ENCODE results near the gene ETV4. TPM values are rescaled to one million over a fixed set of nuclear protein-coding genes. Genes with fewer than 3 reads are reported as not detected.
A peak's percentile ranks its signal among the peaks of the same experiment; 100 is the strongest.
"Not testable (repeated sequence)": the region's sequence is repeated elsewhere in the genome, so short reads cannot be mapped to it uniquely, and the experiment has no call there.

ETV4 gene
- total RNA-seq, 1 donor from 2014 or later, result 2.4 TPM

DNA sequence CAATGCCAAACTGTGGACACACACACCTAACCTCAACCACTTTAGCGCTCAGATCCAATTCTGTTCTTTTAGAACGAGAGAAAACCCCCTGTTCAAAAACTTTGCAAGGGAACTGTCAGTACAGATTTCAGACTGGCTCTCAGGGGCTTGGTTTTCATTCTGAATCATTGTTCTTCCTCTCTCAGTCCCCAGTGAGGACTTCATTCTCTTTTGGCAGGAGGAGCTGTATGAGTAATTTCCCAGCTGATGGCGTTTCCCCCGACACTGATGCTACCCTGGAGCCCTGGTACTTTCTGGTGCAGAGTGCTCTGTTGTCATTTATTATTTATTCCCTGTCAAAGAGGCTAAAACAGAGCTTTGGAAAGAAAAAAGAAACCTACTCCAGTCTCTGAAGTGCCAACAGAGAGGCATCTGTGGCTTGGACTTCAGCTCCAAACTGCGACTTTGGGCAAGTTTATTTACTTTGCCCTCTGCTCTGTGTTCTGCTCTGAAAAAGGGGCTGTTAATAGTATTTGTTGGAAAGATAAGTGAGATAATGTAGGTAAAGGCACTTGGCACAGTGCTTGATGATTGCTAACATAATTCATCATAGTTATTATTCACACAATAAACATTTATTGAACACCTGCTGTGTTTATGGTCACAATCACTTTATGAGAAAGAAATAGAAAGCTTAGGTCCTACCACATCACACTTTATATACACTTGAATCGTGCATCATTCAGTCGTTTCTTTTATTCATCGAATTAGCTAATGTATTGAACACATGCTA lies 28.3 kb downstream of the ETV4 start:
- DNase-seq (ENCODE audit: low read depth in 2 of 2), result peak; percentile 75 to 84

DNA sequence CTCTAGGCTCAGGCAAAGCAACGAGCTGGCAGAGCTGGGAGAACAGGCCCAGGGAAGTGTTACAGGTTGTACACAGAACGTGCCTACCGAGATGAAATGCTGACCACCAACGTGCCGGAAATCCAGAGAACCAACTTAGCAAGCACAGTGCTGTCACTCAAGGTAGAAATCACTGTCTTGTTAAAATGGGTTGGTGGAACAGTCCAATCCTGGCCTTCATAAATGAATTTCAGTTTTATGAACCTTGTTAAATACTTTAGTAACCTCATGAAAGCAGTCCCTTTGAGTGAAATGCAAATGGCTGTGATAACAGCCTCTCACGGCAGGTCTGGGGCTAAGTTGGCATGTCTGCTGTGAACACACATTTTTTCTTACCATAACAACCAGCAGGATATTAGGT lies 29.0 kb downstream of the ETV4 start:
- peak; percentile 22 to 32 for DNase-seq (ENCODE audit: low read depth in 2 of 2)

DNA sequence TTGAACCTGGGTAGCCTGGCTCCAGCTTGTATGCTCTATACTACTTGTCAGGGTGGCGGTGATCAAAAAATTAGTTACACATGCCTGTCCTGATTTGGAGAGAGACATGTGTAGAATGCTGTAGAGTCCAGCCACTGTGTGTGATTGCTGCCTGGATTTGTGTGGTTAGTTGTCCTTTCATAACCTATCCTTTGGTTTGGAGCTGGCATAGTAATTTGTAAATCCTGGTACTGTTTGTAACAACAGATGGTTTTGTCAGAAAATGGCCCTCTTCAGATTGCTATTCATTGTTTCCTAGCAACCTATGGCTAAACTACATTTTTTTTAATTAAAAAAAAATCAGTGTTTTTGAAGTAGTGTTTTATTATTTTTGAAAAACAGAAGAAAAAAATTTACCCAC lies 30.5 kb downstream of the ETV4 start:
- no peak for DNase-seq (ENCODE audit: low read depth in 2 of 2)

DNA sequence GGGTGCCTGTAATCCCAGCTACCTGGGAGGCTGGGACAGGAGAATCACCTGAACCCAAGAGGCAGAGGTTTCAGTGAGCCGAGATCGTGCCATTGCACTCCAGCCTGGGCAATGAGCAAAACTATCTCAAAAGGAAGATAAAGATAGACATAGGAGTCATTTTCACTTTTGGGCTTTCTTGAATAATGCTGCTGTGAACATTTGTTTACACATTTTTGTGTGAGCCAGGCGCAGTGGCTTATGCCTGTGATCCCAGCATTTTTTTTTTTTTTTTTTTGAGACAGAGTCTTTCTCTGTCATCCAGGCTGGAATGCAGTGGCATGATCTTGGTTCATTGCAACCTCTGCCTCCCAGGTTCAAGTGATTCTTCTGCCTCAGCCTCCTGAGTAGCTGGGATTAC lies 34.9 kb downstream of the ETV4 start:
- not testable (repeated sequence) for DNase-seq (ENCODE audit: low read depth in 2 of 2)

DNA sequence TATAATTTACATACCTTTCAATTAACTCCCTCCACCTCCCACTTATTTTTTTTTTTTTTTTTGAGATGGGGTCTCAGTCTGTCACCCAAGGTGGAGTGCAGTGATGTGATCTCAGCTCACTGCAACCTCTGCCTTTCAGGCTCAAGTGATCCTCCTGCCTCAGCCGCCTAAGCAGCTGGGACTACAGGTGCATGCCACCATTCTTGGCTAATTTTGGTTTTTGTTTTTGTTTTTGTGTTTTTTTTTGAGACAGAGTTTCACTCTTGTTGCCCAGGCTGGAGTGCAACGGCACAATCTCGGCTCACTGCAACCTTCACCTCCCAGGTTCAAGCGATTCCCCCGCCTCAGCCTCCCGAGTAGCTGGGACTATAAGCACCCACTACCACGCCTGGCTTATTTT lies 36.7 kb downstream of the ETV4 start:
- not testable (repeated sequence) for DNase-seq (ENCODE audit: low read depth in 2 of 2)

DNA sequence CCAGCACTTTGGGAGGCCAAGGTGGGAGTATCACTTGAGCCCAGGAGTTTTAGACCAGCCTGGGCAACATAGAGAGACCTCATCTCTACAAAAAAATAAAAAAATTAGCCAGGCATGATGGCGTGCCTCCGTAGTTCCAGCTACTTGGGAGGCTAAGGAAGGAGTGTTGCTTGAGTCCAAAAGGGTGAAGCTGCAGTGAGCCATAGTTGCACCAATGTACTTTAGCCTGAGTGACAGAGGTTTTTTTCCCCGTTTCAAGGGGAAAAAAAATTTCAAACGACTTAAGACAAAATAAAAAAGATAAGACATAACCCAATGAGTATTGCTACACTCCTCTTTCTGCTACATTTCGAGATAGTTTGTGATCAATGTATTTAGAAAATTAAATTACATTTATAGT lies 55.5 kb downstream of the ETV4 start:
- no peak for DNase-seq (ENCODE audit: low read depth in 2 of 2)

DNA sequence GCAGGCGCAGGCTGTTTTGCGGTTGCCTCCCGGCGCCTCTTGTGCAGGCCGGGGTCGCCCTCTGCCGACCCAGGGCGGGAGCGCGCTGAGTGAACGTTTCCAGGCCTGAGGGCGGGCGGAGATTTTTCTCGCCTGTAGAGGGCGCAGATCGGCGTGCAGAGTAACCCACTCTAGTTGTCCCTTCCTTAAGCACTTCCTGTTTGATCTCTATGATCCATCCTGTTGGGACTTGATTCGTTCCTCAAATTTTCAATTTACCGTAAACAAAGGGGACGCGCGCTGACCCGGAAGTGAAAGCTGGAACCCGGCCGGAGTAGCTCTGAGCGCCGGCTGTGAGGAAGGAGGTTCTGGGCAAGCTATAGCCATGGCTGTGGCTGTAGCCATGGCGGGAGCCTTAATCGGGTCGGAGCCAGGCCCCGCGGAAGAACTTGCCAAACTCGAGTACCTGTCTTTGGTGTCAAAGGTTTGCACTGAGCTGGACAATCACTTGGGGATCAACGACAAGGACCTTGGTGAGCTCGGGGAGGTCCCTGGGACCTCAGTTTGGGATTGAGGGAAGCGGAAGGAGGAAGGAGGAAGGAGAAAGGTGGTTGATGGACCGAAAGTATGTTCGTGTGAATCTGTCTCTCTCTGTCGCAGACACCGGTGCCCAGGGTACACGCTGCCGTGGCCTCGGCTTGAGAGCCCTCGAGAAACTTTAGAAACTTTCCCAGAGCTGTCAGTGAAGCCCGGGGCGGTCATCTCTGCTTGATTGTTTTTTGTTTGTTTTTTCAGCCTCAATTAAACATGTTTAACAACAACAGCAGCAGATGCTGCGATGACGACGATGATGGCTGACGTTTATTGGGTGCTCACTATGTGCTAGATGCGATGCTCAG lies 62.2 kb downstream of the ETV4 start, which contains the start of gene DHX8:
TSS of gene DHX8 (plus strand) at position 302 of the 878 bp plus-strand sequence. CDS start at position 365, 63 bp downstream.
- peak; percentile 98 to 99 for DNase-seq (ENCODE audit: low read depth in 2 of 2)

DNA sequence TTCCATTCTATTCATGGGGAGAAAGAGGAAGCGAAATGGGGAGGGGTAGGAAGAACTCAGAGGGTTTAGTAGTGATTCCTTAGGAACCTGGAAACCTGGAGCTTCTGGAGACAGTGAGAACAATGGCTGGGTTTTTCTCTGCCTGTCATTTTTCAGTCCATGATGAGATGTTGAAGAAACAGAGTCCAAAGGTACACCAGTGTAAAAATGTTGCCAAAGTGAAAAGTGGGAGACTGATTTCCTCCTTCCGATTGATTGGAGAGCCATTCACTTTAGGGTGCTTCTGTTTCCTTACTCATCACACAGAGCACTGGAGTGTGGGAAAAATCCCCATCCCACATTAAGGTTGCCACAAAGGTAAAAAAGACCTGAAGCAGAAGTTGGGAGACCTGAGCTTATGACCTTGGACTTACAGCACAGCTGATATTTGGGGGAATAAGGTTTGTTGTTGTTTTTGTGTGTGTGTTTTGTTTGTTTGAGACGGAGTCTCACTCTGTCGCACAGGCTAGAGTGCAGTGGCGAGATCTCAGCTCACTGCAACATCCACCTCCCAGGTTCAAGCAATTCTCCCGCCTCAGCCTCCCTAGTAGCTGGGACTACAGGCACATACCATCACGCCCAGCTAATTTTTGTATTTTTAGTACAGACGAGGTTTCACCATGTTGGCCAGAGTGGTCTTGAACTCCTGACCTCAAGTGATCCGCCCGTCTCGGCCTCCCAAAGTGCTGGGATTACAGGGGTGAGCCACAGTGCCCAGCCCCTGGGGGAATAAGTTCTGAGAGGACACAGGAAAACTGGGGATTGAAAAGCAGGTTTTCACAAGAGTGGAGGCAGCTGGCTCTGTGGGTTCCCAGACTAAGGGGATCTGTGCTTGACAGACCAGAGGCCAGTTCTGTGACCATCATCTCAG lies 63.8 kb downstream of the ETV4 start:
- DNase-seq (ENCODE audit: low read depth in 2 of 2), result no peak

DNA sequence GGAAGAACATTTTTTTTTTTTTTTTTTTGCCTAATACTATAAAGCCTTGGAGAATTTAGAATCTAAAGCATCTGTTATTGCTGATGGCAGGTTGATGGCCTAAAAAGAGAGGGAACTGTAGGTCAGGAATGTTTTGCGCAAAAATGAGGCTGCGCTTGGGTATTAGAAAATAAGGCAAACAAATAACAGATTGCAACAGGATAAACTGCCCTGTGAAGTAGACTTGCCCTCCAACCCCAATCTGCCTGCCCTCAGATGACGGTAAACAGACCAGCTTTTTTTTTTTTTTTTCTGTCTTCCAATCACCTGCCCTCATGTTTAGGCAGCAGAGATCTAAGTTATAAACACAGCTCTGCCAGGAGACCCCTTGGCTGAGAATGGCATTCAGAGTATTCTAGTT lies 66.2 kb downstream of the ETV4 start:
- no peak for DNase-seq (ENCODE audit: low read depth in 2 of 2)

Other genes starting within 250 kb of the ETV4 start
- 1.1 and 2.2 TPM in 2 replicates for gene ARL4D, start 147.3 kb downstream of the ETV4 start, total RNA-seq
- gene DHX8, start 62.4 kb downstream of the ETV4 start, total RNA-seq, result 34.4 and 48.2 TPM in 2 replicates
- gene MEOX1, start 115.6 kb upstream of the ETV4 start, total RNA-seq, result not detected in 2 replicates
- gene SOST, start 212.5 kb upstream of the ETV4 start, total RNA-seq, result not detected in 2 replicates
- gene DUSP3, start 232.6 kb upstream of the ETV4 start, total RNA-seq, result 41.6 and 76.2 TPM in 2 replicates
- gene CFAP97D1, start 234.1 kb upstream of the ETV4 start, total RNA-seq, result not detected in 2 replicates